ENCODE data around the gene SLC7A11.

DNA sequence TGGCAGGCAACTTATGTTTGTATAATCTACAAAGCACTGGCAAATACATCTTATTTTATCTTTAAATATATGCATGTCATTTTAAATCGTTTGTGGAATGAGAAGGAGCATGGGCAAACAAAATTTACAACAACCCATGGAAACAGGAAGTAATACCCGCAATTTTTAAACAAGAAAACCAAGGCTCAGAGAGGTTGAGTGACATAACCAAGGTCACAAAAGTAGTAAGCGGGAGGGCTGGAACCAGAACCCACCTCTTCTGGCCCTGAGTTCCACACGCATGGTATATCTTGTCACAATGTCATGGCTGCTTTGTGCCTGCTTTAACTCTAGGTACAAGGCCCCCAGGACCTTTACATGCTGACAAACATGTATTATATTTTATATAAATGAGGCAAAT is 52.9 kb downstream of the SLC7A11 start:
- TF ChIP-seq, protein P1, sequence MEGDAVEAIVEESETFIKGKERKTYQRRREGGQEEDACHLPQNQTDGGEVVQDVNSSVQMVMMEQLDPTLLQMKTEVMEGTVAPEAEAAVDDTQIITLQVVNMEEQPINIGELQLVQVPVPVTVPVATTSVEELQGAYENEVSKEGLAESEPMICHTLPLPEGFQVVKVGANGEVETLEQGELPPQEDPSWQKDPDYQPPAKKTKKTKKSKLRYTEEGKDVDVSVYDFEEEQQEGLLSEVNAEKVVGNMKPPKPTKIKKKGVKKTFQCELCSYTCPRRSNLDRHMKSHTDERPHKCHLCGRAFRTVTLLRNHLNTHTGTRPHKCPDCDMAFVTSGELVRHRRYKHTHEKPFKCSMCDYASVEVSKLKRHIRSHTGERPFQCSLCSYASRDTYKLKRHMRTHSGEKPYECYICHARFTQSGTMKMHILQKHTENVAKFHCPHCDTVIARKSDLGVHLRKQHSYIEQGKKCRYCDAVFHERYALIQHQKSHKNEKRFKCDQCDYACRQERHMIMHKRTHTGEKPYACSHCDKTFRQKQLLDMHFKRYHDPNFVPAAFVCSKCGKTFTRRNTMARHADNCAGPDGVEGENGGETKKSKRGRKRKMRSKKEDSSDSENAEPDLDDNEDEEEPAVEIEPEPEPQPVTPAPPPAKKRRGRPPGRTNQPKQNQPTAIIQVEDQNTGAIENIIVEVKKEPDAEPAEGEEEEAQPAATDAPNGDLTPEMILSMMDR (IDR thresholded peaks at IDR 0.05): no peak
- TF ChIP-seq POLR2A (IDR thresholded peaks at IDR 0.05): no peak
